GM18511 (cell line): Measurements from ENCODE around the gene NPTX1.

Experiments used
- ATAC-seq: cut with Tn5 transposase; IDR thresholded peaks from one replicate; pipeline ENCODE4 v1.9.1; 2021; ENCODE audit warnings: mild to moderate bottlenecking, moderate library complexity; ENCODE audit not compliant: unreplicated experiment

The NPTX1 gene

DNA sequence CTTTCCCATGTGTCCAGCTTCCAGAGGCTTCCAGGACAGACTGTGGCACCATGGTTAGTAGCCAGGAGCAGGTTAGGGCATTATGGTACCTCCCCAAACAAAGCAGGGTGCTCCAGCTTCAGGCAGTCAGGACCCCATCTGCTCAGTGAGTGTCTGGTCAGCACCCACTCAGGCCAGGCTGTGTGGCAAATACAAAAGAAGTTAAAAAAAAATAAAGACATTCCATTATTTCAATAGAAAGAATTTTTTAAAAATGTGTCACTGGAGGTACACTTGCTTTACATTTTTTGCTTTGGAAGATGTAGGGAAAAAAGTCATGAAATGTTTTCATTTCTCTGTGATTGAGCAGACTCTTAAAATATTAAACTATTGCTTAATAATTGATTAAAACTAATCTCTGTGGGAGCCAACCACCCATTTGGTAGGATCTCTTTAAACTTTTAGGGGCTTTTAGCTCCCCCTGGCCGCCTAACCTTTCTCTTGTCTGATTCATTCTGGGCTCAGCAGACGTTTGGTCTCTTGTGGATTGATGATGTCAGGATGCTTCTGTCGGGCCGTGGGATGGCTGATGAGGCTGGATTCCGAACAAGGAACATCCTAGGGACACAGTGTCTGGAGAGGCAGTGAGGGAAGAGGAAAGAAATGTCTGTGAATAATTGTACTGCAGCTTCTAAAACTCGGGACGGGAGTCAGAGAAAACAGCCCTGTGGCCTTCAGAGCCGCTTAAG lies 28.4 kb upstream of the NPTX1 start:
- ATAC-seq = no peak

DNA sequence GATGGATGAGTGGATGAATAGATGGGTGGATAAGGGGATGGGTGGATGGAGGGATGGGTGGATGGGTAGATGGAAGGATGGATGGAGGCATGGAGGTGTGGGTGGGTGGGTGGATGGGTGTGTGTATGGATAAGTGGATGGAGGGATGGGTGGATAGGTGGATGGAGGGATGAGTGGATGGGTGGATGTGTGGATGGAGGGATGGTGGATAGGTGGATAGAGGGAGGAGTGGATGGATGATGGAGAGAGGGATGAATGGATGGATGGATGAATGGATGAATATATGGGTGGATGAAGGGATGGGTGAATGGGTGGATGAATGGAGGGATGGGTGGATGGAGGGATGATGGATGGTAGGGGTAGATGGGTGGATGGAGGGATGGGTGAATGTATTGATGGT lies 27.5 kb upstream of the NPTX1 start:
- ATAC-seq = no peak

DNA sequence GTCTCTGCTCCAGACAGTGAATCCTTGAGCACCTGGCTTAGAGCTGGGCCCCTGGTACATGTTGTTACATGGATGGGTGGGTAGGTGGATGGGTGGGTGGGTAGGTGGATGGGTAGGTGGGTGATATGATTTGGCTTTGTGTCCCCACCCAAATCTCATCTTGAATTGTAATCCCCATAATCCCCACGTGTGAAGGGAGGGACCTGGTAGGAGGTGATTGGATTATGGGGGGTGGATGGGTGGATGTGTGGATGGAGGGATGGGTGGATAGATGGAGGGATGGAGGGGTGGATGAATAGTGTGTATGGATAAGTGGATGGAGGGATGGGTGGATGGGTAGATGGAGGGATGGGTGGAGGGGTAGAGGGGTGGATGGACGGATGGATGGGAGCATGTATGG lies 26.6 kb upstream of the NPTX1 start:
- ATAC-seq = no peak

DNA sequence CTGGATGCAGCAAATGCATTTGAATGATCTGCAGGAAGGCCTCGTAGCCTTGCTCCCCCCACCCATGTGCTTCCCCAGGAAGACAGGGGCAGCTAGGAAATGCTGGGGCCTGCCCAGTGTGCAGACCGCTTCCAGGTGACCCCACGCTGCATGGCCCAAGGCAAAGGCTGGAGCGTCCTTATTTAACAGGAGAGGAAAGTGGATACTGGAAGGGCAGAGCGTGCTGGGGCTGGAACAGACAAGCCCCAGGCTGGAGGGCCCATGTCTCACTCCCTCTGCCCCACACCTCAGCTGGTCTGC lies 26.1 kb upstream of the NPTX1 start:
- ATAC-seq = no peak

DNA sequence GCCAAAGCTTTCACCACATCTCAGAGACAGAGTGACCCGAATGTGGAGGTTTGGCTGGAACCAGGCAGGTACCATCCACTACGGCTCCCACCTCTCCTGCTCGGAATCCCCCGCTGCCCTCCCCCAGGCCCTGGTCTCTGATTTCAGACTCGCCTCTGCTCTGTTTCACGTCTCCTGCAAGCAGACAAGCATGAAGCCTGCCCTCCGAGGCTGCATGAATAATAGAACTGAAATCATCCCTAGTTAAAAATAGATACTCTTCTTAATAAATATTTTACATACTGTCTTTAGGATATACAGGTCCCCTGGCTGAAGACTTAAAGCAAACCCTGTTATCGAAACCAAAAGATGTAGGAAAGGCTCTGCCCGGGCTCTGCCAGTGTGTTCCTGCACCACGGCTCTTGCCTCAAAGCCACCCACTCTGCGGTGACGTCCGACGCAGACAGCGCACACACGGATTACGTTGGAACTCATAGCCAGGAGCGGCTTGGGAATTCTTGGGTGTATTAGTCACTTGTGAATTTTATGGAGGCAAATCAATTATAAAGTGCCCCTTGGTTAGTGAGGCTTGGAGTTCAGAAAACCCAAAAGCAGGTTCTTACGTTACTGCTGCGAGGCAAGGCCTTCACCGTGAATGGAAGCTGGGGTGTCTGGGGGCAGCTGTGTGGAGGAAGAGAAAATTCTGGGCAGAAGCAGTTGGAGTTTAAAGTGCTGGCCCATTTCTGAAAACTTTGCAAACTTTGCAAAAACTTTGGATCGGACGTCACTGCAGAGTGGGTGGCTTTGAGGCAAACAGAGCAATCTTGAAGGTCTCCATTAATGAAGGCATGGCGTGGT lies 25.6 kb upstream of the NPTX1 start:
- ATAC-seq = no peak

DNA sequence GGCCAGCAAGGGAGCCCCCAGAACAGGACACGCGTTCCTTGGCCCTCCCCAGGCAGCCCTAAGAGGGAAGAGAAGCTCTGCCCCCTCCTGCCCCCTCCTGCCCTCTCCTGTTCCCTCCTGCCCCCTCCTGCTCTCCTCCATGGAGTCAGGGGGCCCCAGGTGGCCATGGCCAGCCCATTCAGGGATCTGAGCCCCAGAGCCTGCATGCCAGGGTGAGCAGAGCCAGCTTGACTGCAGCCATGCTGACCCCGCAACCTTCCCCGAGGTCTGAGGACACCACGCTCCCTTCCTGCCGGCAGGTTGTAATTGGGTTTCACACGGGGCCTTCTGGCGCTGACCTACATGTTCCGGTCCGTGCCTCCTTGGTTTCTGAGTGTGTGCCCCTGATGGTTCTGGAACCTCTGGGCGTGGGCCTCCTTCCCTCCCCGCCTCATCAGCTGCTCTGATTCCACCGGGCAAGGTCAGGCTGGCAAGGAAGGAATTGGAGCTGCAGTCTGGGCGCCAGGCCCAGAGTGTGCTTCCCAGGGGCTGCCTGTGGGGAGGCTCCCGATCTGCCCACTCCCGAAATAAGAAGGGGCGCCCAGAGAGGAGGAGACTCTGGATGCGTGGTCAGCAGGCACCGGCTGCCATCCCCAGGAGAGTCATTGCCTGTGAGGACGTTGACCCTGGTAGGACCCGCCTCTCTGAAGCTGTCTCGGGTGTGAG lies 23.7 kb upstream of the NPTX1 start:
- ATAC-seq = no peak

DNA sequence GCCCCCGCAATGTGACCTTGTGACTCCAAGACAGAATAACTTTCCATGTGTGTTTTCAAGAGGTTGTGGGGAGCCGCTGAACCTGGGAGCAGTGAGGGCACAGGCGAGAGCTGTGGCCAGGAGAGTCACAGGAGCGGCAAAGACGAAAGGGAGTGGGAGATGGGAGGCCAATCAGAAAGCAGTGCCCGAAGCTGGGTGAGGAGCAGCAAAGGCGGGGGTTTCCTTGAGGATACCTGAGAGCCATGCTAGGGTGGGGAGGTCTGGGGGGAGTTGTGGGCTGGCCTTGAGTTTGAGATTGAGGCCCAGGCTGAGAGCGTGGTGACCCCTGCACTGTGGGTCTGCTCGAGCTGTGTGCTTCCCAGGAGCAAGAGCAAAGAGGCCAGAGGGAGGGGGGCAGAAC lies 23.2 kb upstream of the NPTX1 start:
- no peak for ATAC-seq

DNA sequence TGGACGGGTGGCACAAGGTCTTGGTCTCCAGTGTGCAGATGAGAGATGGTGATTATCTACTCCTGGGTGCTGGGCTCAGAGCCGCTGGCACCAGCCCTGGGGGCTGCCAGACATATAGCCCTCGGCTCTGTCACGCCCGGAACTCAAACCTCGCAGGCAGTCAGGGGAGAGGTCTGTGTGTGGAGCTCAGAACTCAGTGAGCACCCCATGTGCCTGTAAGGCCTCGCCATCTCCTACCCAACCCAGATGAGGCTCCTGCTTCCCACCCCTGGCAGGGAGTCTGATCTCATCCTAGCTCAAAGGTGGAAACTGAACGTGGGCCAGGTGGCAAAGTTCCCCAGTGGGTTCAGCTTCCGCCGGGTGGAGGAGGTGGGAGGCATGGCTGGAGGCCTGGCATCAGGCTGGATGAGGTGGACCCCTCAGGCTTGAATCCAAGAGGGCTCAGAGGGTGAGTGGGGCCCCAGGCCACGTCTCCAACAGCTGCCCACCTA lies 22.6 kb upstream of the NPTX1 start:
- no peak for ATAC-seq

DNA sequence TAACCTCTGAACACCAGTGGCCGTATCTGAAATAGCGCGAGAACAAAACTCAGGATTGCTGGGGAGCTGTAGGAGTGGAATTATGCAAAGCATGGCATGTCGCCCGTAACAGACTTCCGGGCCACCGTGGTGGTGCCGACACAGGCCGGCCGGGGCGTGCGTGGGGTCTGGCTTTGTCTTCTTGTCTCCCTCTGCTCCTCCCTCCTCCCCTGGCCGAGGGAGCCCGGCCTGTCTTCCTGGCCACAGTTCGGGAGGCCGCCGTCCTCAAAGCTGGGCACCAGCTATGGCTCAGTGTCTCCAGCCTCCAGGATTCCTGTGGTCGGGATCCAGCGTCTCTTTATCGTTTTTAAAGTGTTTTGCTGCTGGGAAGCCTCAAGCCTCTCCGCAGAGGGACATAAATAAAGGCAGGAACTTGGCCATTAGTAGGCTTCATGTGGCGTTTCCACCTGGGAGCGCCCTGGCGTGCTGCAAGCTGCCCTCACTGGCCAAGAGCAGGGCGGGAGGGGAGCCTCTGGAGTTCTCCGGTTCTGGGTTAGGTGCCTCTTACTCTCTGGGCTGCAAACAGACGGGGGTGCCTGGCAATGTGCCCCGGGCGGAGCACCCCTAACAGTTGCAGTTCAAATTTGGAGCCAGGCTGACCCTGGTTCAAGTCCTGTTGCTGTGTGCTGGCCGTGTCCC lies 22.0 kb upstream of the NPTX1 start:
- no peak for ATAC-seq

DNA sequence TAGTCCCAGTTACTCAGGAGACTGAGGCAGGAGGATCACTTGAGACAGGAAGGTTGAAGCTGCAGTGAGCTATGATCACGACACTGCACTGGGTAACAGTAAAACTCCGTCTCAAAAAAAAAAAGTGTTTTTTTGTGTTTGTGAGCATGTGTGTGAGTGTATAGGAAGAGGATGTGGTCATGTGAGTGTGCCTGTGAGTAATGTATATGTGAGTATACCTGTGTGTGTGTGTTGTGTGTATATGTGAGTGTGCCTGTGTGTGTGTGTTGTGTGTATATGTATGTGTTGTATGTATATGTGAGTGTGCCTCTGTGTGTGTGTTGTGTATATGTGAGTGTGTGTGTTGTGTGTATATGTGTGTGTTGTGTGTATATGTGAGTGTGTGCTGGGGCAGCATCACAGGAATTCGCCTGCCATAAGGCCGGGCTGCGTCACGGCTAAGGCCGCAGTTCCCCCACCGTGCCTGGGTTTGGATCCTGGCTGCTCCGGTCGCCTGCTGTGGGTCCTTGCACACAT lies 21.4 kb upstream of the NPTX1 start:
- no peak for ATAC-seq

DNA sequence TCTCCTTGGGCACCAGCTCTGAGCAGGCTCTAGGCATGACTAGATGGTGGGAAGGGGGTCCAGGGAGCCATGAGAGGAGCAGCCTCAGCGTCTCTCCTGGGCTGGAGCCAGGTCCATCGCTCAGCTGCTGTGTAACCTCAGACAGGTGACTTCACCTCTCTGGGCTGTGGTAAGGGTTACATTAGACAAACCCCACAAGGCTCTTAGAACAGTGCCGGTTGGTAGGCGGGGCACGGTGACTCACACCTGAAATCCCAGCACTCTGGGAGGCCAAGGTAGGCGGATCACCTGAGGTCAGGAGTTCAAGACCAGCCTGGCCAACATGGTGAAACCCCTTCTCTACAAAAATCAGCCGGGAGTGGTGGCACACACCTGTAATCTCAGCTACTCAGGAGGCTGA lies 18.1 kb upstream of the NPTX1 start:
- ATAC-seq = no peak

DNA sequence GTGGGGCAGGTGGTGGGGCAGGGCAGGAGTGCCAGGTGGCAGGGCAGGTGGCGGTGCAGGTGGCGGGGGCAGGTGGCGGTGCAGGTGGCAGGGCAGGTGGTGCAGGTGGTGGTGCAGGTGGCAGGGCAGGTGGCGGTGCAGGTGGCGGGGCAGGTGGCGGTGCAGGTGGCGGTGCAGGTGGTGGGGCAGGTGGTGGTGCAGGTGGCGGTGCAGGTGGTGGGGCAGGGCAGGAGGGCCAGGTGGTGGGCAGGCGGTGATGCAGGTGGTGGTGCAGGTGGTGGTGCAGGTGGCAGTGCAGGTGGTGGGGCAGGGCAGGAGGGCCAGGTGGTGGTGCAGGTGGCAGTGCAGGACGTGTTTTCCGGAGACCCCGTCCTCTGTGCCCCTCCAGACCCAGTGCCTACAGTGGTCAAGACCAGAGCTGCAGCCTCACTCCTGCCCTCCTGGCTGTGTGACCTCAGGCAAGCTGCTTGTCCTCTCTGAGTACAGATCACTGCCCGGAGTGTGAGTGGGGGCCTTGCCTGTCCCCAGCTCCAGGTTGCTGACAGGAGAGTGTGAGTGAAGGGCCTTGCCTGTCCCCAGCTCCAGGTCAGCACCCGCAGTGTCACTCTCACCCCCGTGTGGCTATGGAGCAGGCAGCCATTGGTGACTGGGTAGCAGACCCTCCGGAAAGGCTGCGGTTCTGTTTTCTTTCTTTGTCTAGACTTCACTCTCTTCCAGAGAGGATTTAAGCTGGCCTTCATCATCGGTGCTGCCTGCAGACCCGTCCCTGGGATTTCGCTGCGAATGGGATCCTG lies 16.1 kb upstream of the NPTX1 start:
- ATAC-seq = no peak

DNA sequence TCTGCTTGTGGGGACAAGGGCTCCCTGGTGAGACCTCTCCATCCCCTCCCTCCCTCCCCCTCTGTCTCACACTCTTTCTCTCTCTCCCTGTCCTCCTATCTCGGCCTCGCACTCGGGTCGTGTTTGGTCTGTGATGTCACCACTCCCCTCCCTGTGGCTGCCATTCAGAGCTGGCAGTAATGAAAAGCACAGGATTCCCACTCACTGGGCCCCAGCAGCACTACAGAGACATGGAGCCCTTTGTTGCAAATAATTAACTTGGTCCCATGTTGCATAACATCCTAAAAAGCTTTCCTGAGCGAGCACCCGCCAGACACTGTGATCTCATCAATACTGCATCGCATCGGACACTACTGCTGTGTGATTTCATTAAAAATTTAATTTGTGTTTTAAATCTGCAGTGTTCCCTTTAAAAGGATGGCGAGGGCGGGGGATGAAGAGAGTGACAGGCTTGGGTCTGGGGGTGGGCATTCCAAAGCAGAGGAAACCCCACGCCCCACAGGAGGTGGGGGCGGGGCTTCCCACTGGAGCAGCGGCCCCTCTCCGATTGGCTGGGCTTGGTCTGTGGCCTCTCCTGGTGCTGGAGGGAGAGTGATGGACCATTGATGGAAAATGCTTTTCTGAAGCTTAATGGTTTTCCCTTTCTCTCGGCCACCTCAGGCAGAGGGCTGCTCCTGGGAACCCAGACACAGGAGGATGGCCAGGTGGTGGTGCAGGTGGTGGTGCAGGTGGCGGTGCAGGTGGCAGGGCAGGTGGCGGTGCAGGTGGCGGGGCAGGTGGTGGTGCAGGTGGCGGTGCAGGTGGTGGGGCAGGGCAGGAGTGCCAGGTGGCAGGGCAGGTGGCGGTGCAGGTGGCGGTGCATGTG lies 15.3 kb upstream of the NPTX1 start:
- no peak for ATAC-seq

DNA sequence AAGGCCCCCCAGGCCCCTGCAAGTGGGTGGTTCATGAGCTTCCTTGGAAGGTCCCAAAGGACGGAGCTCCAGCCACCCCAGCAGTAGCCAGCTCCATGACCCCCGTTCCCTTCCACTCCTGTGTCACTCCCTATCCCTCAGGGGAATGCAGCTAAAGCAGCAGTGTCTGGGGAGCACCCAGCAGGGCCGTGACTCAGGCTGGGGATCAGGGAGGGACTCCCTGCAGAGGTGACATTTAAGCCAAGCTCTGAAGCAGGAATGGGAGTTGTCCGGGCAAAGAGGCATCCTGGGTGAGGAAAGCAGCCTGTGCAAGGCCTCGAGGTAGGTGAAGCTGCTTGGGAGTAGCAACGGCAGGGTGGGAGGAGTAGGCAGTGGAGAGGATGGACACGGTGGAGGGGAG lies 11.1 kb upstream of the NPTX1 start:
- no peak for ATAC-seq

DNA sequence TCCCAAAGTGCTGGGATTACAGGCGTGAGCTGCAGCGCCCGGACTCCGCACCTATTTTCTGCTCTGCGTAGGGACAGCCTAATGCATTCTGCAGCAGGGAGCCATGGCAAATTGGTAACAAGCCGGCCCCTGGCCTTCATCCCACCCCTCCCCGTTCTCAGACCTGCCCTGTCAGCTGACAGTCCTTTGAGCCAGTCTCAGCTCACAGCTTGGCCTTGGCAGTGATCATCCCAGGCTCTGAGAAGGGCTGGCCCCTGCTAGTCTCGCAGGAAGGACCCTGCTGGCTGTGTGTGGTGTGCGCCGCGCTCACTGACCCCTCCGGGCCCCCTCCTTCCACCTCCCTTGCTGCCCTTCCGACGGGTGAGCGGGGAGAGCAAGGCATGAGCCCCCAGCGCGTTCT lies 10.3 kb upstream of the NPTX1 start:
- ATAC-seq = no peak

DNA sequence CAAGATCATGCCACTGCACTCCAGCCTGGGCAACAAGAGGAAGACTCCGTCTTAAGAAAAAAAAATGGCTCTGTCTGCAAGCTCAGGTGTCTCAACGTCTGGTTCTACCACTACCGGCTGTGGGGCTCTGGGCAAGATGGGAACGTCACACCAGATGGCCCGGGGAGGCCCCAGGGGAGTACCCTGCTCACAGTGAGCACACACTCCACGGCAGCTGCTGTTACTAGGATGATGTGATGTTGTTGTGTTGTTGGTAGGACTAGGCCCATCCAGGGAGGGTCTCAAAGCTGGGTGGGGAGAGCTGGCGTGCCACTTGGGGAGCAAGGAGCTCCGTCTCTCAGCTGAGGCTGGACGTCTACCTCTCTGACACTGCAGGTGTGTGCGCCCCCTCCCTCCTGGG lies 9.4 kb upstream of the NPTX1 start:
- no peak for ATAC-seq

DNA sequence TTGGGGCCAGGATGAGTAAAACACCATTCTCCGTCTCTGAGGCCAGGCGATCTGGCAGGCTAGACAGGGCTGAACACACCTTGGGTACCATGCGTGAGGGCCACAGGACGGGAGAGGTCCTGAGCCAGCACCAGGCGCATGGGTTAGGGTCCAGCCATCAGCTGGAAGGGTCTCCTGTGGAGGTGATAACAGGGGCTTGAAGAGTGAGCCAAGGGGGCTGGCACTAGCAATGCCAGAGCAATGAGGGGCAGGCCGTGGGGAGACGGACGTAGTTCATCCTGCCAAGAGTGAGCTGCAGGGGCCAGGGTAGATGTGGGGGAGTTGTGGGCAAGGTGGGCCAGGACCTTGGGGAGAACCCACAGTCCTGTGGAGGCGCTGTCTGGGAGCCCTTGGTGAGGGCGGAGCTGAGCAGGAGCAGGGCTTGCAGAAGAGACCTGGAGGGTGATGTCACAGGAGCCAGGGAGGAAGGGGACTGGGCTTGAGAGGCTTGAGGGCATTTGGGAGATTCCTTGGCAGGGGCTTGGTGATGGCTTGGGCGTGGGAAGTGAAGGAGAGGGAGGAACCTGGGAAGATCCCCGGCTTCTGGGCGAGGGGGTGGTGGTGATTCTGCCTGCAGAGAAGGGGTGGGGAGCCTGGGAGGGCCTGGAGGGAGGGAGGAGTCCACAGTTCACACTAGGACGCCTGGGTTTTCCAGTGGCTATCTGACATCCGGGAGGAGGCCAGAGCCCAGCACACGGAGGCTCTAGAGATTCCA lies 6.3 kb upstream of the NPTX1 start:
- ATAC-seq = no peak

DNA sequence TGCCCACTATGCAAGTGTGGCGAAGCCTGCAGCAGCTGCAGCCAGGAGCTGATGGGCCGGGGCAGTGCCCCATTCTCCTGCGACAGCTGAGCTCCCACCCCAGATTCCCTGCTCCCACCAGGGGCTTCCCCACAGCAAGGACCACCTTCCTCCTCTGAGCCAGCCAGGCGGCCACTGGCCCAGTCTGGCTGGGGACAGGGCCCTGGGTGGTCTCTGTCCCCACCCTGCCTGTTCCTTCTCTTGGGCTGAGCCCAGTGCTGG lies 5.6 kb upstream of the NPTX1 start:
- ATAC-seq = no peak
